ENCODE measurements around the gene HASPIN. TPM values are rescaled to one million over a fixed set of nuclear protein-coding genes. Genes with fewer than 3 reads are reported as not detected.

Gene HASPIN
- total RNA-seq, 1 experiment from 2014 or later = 6.4 TPM

DNA sequence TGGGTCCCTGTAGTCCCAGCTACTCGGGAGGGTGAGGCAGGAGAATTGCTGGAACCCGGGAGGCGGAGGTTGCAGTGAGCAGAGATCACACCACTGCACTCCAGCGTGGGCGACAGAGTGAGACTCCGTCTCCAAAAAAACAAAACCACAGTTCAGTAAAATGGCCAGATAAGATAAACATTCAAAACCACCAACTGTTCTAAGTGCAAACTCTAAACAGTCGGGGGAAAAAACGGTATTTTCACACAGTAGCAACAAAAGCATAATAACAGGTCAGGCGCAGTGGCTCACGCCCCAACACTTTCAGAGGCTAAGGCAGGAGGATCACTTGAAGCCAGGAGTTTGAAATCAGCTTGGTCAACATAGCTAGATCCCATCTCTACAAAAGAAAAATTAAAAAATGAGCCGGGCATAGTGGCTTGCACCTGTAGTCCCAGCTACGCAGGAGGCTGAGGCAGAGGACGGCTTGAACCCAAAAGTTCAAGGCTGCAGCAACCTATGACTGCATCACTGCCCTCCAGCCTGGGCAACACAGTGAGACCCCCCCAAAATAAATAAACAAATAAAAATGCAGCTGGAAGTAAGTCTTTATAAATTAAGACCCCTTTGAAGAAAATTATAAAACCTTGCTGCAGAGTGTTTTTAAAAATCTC lies 10.8 kb upstream of the HASPIN start:
- CTCF ChIA-PET = interaction anchor here (1.5 kb wide), 1 partner anchor 30 kb away, joined by 3 read pairs; no protein-coding TSS in a partner anchor

DNA sequence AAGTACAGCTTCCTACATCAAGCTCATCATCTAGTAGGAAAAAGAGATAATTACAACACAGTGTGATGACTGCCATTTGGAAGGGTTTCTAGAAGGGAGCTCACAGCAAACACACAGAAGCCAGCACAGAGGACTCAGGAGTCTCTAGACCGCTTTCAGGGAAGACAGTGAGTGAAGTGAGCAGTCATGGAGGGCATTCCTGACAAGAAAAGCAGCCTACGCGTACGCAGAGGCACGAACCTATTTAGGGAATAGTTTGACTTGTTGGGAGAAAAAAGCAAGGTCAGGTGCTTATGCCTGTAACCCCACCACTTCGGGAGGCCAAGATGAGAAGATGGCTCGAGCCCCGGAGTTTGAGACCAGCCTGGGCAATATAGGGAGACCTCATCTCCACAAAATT lies 8.4 kb upstream of the HASPIN start:
- no peak overlapping the region for H3K4me3 Mint-ChIP-seq (ENCODE audit: unreplicated experiment)
- TF ChIP-seq CTCF (IDR thresholded peaks at IDR 0.05; ENCODE audit: unreplicated experiment) = no peak
- intact Hi-C loops (cut with micrococcal nuclease) = no loop called here
- no TSS peak for BruUV-seq (replicated peaks)
- H3K27me3 Mint-ChIP-seq (ENCODE audit: insufficient read depth, unreplicated experiment) = no peaks in the 10 kb centered on the region
- ChIA-PET CTCF (interaction anchor here (0.5 kb wide), 1 partner anchor 33 kb away, joined by 4 read pairs; no protein-coding TSS in a partner anchor), POLR2A (interaction anchor here (0.6 kb wide), 1 partner anchor 36 kb away, joined by 3 read pairs; no protein-coding TSS in a partner anchor)
- peaks cover 6% of the 10 kb centered on the region for H3K4me1 Mint-ChIP-seq (ENCODE audit: insufficient read depth, unreplicated experiment)
- H3K27ac Mint-ChIP-seq (ENCODE audit: low read depth, unreplicated experiment) = no peak overlapping the region
- peaks cover 68% of the 10 kb centered on the region for H3K36me3 Mint-ChIP-seq (ENCODE audit: insufficient read depth, unreplicated experiment)
- H3K9me3 Mint-ChIP-seq (ENCODE audit: unreplicated experiment) = no peaks in the 10 kb centered on the region
- DNase-seq (ENCODE audit: unreplicated experiment) = no peak

More for the DNA sequence above, 10.8 kb upstream of the HASPIN start:
- Mint-ChIP-seq H3K4me1 (ENCODE audit: insufficient read depth, unreplicated experiment) (no peaks in the 10 kb centered on the region), H3K27ac (ENCODE audit: low read depth, unreplicated experiment) (no peak overlapping the region), H3K36me3 (ENCODE audit: insufficient read depth, unreplicated experiment) (peaks cover 49% of the 10 kb centered on the region), H3K4me3 (ENCODE audit: unreplicated experiment) (no peak overlapping the region), H3K27me3 (ENCODE audit: insufficient read depth, unreplicated experiment) (no peaks in the 10 kb centered on the region), H3K9me3 (ENCODE audit: unreplicated experiment) (no peaks in the 10 kb centered on the region)
- POLR2A ChIA-PET = interaction anchor here (0.7 to 1.5 kb wide), 3 partner anchors 10 to 128 kb away, joined by 3 to 7 read pairs (median 3); no protein-coding TSS in a partner anchor
- intact Hi-C loops (cut with micrococcal nuclease) = no loop called here
- DNase-seq (ENCODE audit: unreplicated experiment) = no peak
- BruUV-seq (replicated peaks) = no TSS peak
- TF ChIP-seq CTCF (IDR thresholded peaks at IDR 0.05; ENCODE audit: unreplicated experiment) = no peak

DNA sequence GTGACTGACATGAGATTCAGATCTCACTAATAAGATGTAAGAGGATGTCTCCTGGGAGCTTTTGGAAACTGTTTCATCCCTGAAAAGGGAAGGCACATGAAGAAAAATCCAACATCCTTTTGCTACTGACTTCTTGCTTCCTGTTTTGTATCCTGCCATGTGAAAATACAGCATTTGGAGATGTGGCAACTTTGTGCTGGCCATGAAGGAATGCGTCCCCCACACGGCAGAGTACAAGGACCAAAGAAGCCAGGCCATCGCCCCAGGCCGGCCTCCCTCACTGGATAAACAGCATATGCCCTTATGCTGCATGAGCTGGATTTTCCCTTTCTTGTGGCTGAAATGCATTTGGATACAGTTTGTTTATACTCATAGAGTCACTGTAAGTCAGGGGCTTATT lies 5.5 kb upstream of the HASPIN start:
- ChIA-PET CTCF (no interaction called here), POLR2A (interaction anchor here (0.6 kb wide), 1 partner anchor 1382 kb away, joined by 3 read pairs; the partner anchor contains the start of gene TSR1)
- Mint-ChIP-seq H3K4me1 (ENCODE audit: insufficient read depth, unreplicated experiment) (peaks cover 23% of the 10 kb centered on the region), H3K9me3 (ENCODE audit: unreplicated experiment) (no peaks in the 10 kb centered on the region), H3K27ac (ENCODE audit: low read depth, unreplicated experiment) (no peak overlapping the region), H3K36me3 (ENCODE audit: insufficient read depth, unreplicated experiment) (peaks cover 67% of the 10 kb centered on the region), H3K4me3 (ENCODE audit: unreplicated experiment) (no peak overlapping the region), H3K27me3 (ENCODE audit: insufficient read depth, unreplicated experiment) (no peaks in the 10 kb centered on the region)
- BruUV-seq (replicated peaks) = no TSS peak
- intact Hi-C loops (cut with micrococcal nuclease) = no loop called here
- no peak for DNase-seq (ENCODE audit: unreplicated experiment)
- TF ChIP-seq CTCF (IDR thresholded peaks at IDR 0.05; ENCODE audit: unreplicated experiment) = no peak

GRCh38 chr17:3719265-3719664 lies 4.4 kb upstream of the HASPIN start:
- ChIA-PET POLR2A (interaction anchor here (0.7 to 1.6 kb wide), 2 partner anchors 145 to 423 kb away, joined by 4 to 5 read pairs; partner anchors contain the start of genes CYB5D2 and ZZEF1), CTCF (interaction anchor here (0.6 kb wide), 2 partner anchors 20 to 322 kb away, joined by 3 read pairs; no protein-coding TSS in a partner anchor)
- Mint-ChIP-seq H3K27ac (ENCODE audit: low read depth, unreplicated experiment) (no peak overlapping the region), H3K27me3 (ENCODE audit: insufficient read depth, unreplicated experiment) (no peaks in the 10 kb centered on the region), H3K4me3 (ENCODE audit: unreplicated experiment) (no peak overlapping the region), H3K36me3 (ENCODE audit: insufficient read depth, unreplicated experiment) (peaks cover 62% of the 10 kb centered on the region), H3K9me3 (ENCODE audit: unreplicated experiment) (no peaks in the 10 kb centered on the region), H3K4me1 (ENCODE audit: insufficient read depth, unreplicated experiment) (peaks cover 23% of the 10 kb centered on the region)
- intact Hi-C loops (cut with micrococcal nuclease) = no loop called here
- BruUV-seq (replicated peaks) = no TSS peak
- TF ChIP-seq CTCF (IDR thresholded peaks at IDR 0.05; ENCODE audit: unreplicated experiment) = no peak
- no peak for DNase-seq (ENCODE audit: unreplicated experiment)
